NT2/D1 (cell line): Measurements from ENCODE around the gene DMD.

Source experiments
- DNase-seq: peaks from one replicate; pipeline ENCODE4 v3.0.0-alpha.2; 2011; ENCODE audit warnings: low read depth, low spot score
- H3K27me3 ChIP-seq: 2 replicates; pipeline ENCODE4 v1.6.0; 2011; ENCODE audit warnings: mild to moderate bottlenecking; ENCODE audit not compliant: insufficient read length, insufficient read depth
- H3K36me3 ChIP-seq: 2 replicates; pipeline ENCODE4 v1.6.1; 2011; ENCODE audit warnings: mild to moderate bottlenecking, low read length, mixed read lengths; ENCODE audit not compliant: insufficient read depth, insufficient read length
- H3K4me1 ChIP-seq: 2 replicates; pipeline ENCODE4 v1.5.1; 2011; ENCODE audit not compliant: insufficient read depth, insufficient read length
- H3K4me3 ChIP-seq: 2 replicates; pipeline ENCODE4 v1.5.1; 2011; ENCODE audit warnings: low read depth; ENCODE audit not compliant: insufficient read length
- H3K9ac ChIP-seq: 2 replicates; pipeline ENCODE4 v1.6.0; 2011; ENCODE audit warnings: low read depth; ENCODE audit not compliant: insufficient read length
- H3K9me3 ChIP-seq: 2 replicates; pipeline ENCODE4 v1.5.1; 2011; ENCODE audit warnings: mild to moderate bottlenecking, low read length; ENCODE audit not compliant: insufficient read depth
- SUZ12 ChIP-seq: IDR thresholded peaks from 2 replicates; pipeline ENCODE4 v1.6.1; 2011; ENCODE audit not compliant: insufficient read length, insufficient read depth; ENCODE audit errors: extremely low read depth
- YY1 ChIP-seq: IDR thresholded peaks from 2 replicates; pipeline ENCODE4 v1.6.1; 2011; ENCODE audit not compliant: insufficient read length, insufficient read depth
- ZNF274 ChIP-seq: IDR thresholded peaks from 2 replicates; pipeline ENCODE4 v1.6.1; 2011; ENCODE audit warnings: mild to moderate bottlenecking, low read depth, low read length

DMD gene

DNA sequence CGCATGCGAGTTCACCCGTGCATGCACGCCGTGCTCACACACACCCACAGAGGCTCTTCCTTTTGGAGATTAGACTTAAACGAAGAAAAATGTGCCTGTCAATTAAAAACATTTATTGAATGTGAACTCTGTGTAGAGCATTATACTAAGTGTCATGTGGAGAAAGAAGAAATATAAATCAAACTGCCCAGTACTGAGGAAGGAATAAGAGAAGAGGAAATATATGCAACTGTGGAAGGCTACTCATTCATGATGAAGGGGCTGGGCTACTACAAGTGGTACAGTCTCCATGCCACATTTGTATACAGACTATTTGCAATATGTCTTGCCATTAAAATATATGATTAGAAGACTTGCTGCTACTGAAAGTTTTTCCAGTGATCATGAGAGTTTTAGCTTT, 714.7 kb downstream of the DMD start:
- Histone ChIP-seq H3K9ac (no peak overlapping the region), H3K9me3 (no peaks in the 10 kb centered on the region), H3K36me3 (no peaks in the 10 kb centered on the region), H3K27me3 (no peaks in the 10 kb centered on the region), H3K4me1 (no peaks in the 10 kb centered on the region), H3K4me3 (no peak overlapping the region)
- TF ChIP-seq ZNF274 (no peak), SUZ12 (no peak), YY1 (no peak)
- no peak for DNase-seq

DNA sequence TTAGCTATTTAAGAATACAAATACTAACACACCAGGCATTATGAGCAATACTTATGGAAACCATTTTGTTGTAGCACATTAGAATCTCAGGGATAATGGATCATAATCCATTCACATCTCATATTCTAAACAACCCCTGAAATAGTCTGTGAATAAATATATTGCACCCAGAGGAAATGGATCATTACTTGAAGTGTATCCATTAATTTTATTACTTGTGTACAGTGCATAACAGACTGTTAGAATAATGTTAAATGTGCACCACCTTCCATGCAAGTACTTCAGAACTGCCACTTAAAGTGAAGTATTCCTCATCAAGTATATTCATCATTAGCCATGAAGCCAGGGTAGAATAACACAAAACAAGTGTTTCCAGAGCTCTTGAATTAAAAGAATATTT, 715.5 kb downstream of the DMD start:
- Histone ChIP-seq H3K4me1 (no peaks in the 10 kb centered on the region), H3K9me3 (no peaks in the 10 kb centered on the region), H3K36me3 (no peaks in the 10 kb centered on the region), H3K4me3 (no peak overlapping the region), H3K27me3 (no peaks in the 10 kb centered on the region), H3K9ac (no peak overlapping the region)
- DNase-seq = no peak
- TF ChIP-seq YY1 = no peak
- no peak for TF ChIP-seq ZNF274
- no peak for TF ChIP-seq SUZ12

DNA sequence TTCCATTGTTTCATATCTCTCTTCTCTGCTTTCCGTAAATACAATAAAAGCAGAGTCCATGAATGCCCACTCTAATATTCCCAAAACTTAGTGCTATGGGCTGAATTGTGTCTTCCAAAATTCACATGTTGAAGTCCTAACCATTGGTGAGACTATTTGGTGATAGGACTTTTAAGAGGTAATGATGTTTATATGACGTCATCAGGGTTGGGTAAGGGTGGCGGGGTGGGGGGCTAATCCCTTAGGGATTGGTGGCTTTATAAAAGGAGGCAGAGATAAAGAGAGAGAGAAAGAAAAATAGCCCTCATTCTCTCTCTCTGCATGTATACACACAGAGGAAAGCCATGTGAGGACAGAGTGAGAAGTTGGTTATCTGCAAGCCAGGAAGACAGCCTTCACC, 722.2 kb downstream of the DMD start:
- DNase-seq = no peak
- H3K4me3 ChIP-seq = no peak overlapping the region

DNA sequence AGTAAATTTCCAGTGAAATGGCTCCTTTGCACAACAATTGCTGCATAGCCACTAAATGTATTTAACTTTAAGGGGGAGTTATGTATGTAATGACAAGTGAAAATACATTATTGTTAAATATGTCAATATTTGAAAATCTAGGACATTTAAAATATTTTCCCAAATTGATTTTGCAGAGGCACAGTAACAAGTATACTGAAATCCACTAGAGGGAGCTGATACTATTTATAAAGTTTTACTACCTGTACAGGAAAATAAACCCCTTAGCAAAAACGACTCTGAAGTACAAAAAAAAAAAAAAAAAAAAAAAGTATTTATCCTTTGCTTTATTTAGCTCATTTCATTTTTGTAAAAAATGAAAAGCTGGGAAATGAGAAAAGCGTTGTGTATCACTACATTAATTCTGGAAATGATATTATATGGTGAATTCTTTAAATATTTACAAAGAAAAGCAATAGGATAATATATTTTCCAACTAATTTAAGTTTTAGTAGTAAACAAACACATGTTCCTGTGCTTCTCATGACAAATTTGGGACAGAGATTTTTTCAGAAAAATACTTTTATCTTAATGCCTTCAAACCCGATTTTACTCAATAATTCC, 727.7 kb downstream of the DMD start:
- no peaks in the 10 kb centered on the region for H3K9me3 ChIP-seq
- H3K4me3 ChIP-seq = no peak overlapping the region
- no peaks in the 10 kb centered on the region for H3K27me3 ChIP-seq
- DNase-seq = no peak
- TF ChIP-seq ZNF274 = no peak
- no peak for TF ChIP-seq YY1
- no peak for TF ChIP-seq SUZ12
- no peak overlapping the region for H3K9ac ChIP-seq
- H3K4me1 ChIP-seq = no peaks in the 10 kb centered on the region
- H3K36me3 ChIP-seq = no peaks in the 10 kb centered on the region

More for the DNA sequence above, 722.2 kb downstream of the DMD start:
- TF ChIP-seq SUZ12 (no peak), YY1 (no peak), ZNF274 (no peak)
- Histone ChIP-seq H3K27me3 (no peaks in the 10 kb centered on the region), H3K9ac (no peak overlapping the region), H3K9me3 (no peaks in the 10 kb centered on the region), H3K36me3 (no peaks in the 10 kb centered on the region), H3K4me1 (no peaks in the 10 kb centered on the region)

DNA sequence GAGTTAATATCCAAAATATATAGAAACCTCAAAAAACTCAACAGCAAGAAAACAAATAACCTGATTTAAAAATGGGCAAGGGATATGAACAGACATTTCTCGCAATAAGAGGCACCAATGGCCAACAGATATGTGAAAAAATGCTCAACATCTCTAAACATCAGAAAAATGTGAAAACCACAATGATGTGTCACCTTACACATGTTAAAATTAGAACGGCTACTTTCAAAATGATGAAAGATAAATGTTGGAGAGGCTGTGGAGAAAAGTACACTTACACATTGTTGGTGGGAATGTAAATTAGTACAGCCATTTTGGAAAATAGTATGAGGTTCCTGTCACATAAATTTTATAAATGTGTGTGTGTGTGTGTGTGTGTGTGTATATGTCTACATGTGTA, 731.3 kb downstream of the DMD start:
- TF ChIP-seq SUZ12 = no peak
- no peak for TF ChIP-seq ZNF274
- no peak for TF ChIP-seq YY1
- H3K4me3 ChIP-seq = no peak overlapping the region
- H3K9ac ChIP-seq = no peak overlapping the region
- no peaks in the 10 kb centered on the region for H3K9me3 ChIP-seq
- no peaks in the 10 kb centered on the region for H3K27me3 ChIP-seq
- no peaks in the 10 kb centered on the region for H3K36me3 ChIP-seq
- H3K4me1 ChIP-seq = no peaks in the 10 kb centered on the region
- DNase-seq = no peak

DNA sequence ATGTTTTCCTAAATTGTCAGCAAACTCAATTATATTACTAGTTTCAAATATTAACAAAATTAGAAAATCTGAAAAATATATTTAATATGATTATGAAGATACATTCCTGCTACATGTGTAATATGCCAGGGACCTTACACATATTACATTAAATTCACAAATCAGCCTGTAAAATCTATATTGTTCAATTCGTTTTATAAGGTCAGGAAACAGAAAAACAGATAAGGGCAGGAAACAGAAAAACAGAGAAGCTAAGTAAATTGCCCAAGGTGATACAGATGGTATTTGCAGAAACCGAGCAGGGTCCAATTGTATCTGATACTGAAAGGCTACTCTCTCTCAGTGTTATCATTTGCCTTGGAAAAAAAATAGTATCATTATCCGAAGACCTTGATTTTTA, 739.0 kb downstream of the DMD start:
- H3K4me3 ChIP-seq = no peak overlapping the region
- no peaks in the 10 kb centered on the region for H3K36me3 ChIP-seq
- no peak overlapping the region for H3K9ac ChIP-seq
- no peaks in the 10 kb centered on the region for H3K9me3 ChIP-seq
- H3K27me3 ChIP-seq = no peaks in the 10 kb centered on the region
- H3K4me1 ChIP-seq = no peaks in the 10 kb centered on the region
- DNase-seq = no peak
- TF ChIP-seq YY1 (no peak), SUZ12 (no peak), ZNF274 (no peak)

DNA sequence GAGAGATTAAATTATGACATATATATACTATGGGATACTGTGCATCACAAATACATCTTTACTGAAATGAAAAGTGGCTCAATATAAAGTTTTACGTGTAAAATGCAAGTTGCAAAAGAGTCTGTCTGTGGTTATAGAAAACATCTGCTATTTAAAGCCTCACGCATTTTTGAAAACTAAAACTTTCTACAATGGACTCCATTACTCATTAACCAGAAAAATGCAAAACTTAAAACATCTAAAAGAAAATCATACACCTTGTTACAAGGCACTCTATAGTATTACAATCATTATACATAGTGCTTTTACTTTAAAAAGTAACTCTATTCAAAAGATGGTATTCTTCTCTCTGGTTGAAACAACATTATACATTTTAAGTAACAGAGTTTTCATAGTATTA, 755.6 kb downstream of the DMD start:
- H3K27me3 ChIP-seq = no peaks in the 10 kb centered on the region
- no peaks in the 10 kb centered on the region for H3K9me3 ChIP-seq
- no peak for DNase-seq
- H3K9ac ChIP-seq = no peak overlapping the region
- no peaks in the 10 kb centered on the region for H3K36me3 ChIP-seq
- TF ChIP-seq YY1 (no peak), SUZ12 (no peak), ZNF274 (no peak)
- H3K4me3 ChIP-seq = no peak overlapping the region
- no peaks in the 10 kb centered on the region for H3K4me1 ChIP-seq
